SK-N-SH (cell line): ENCODE measurements around the gene PDCD6IP. TPM values are rescaled to one million over a fixed set of nuclear protein-coding genes. Genes with fewer than 3 reads are reported as not detected.

ENCODE experiments used
- CTCF ChIA-PET: fragments of 300-600, 350-600 bp; formaldehyde crosslinking; extraction: SDS; loops from one replicate; lab custom pipeline; 2021; lab: Yijun Ruan, JAX
- POLR2A ChIA-PET: fragments of 350-600 bp; sonication (Branson Sonifier 250); formaldehyde crosslinking; extraction: SDS; loops from one replicate; lab custom pipeline; 2020; ENCODE audit warnings: antibody characterized with exemption, inconsistent platforms; lab: Yijun Ruan, JAX
- DNase-seq: peaks from one replicate; pipeline ENCODE4 v3.0.0; 2012
- H2AFZ ChIP-seq: fragments of 200-600 bp; sonication (generic); 2 replicates; pipeline ENCODE4 v1.8.1; 2016; ENCODE audit warnings: antibody characterized with exemption, mild to moderate bottlenecking, low read depth
- H3F3A ChIP-seq: fragments of 200-600 bp; sonication (generic); replicated peaks from 2 replicates; pipeline ENCODE3; 2016; ENCODE audit warnings: antibody characterized with exemption, mild to moderate bottlenecking; ENCODE audit not compliant: insufficient read depth
- H3K27ac ChIP-seq, 2 experiments: fragments of 200-500 bp in 1 of 2; fragments of 200-600 bp in 1 of 2; sonication (Bioruptor generic) in 1 of 2; sonication (generic), shearing (Covaris generic) in 1 of 2; 2 replicates each; pipeline versions ENCODE4 v1.5.1 to v1.6.1; 2014 to 2016; ENCODE audit warnings: low read depth in 2 of 2, inconsistent platforms in 1 of 2, low read length in 1 of 2, mild to moderate bottlenecking in 1 of 2, mixed read lengths in 1 of 2
- H3K27me3 ChIP-seq: fragments of 200-600 bp; sonication (generic), shearing (Covaris generic); 2 replicates; pipeline ENCODE4 v1.6.1; 2016; ENCODE audit warnings: mixed run types; ENCODE audit not compliant: insufficient read depth
- H3K36me3 ChIP-seq, 2 experiments: fragments of 200-500 bp in 1 of 2; fragments of 200-600 bp in 1 of 2; sonication (Bioruptor generic) in 1 of 2; sonication (generic) in 1 of 2; replicated peaks in 1 of 2; 2 replicates each; pipeline versions ENCODE3 to v1.5.1; 2014 to 2016; ENCODE audit warnings: low read length in 1 of 2, mild to moderate bottlenecking in 1 of 2; ENCODE audit not compliant: insufficient read depth in 2 of 2, control insufficient read depth in 1 of 2
- H3K4me1 ChIP-seq, 2 experiments: fragments of 200-500 bp in 1 of 2; fragments of 200-600 bp in 1 of 2; sonication (Bioruptor generic) in 1 of 2; sonication (generic), shearing (Covaris generic) in 1 of 2; 2 replicates each; pipeline versions ENCODE4 v1.5.1 to v1.6.1; 2014 to 2016; ENCODE audit warnings: low read depth in 1 of 2, low read length in 1 of 2, mixed run types in 1 of 2; ENCODE audit not compliant: insufficient read depth in 2 of 2, control insufficient read depth in 1 of 2
- H3K4me2 ChIP-seq: fragments of 200-600 bp; sonication (generic), shearing (Covaris generic); 2 replicates; pipeline ENCODE4 v1.6.1; 2017; ENCODE audit warnings: mixed run types
- H3K4me3 ChIP-seq, 2 experiments: fragments of 200-500 bp in 1 of 2; fragments of 200-600 bp in 1 of 2; sonication (Bioruptor generic) in 1 of 2; sonication (generic), shearing (Covaris generic) in 1 of 2; 2 replicates each; pipeline versions ENCODE4 v1.5.1 to v1.8.1; 2014 to 2016; ENCODE audit warnings: low read depth in 2 of 2, inconsistent platforms in 1 of 2, low read length in 1 of 2, mild to moderate bottlenecking in 1 of 2, mixed read lengths in 1 of 2, moderate library complexity in 1 of 2
- H3K79me2 ChIP-seq: fragments of 200-600 bp; sonication (generic); 2 replicates; pipeline ENCODE4 v1.8.1; 2017; ENCODE audit warnings: mild to moderate bottlenecking; ENCODE audit not compliant: insufficient read depth
- H3K9ac ChIP-seq: fragments of 200-600 bp; sonication (generic); 2 replicates; pipeline ENCODE4 v1.6.1; 2017; ENCODE audit warnings: mixed run types
- H3K9me2 ChIP-seq: fragments of 200-600 bp; sonication (generic); 2 replicates; pipeline ENCODE4 v1.6.1; 2017; ENCODE audit warnings: mixed run types
- H3K9me3 ChIP-seq: fragments of 200-600 bp; sonication (generic); 2 replicates; pipeline ENCODE4 v1.6.1; 2017; ENCODE audit warnings: mixed run types, mild to moderate bottlenecking, moderate library complexity
- H4K20me1 ChIP-seq: fragments of 200-600 bp; sonication (generic); 2 replicates; pipeline ENCODE4 v1.6.1; 2017; ENCODE audit warnings: mild to moderate bottlenecking, mixed run types; ENCODE audit not compliant: insufficient read depth
- EP300 ChIP-seq, 2 experiments: IDR thresholded peaks; 2 replicates each; pipeline versions ENCODE4 v1.4.0 to v1.6.1; 2012; ENCODE audit warnings: borderline replicate concordance in 1 of 2, low read depth in 1 of 2, low read length in 1 of 2
- FOSL2 ChIP-seq: IDR thresholded peaks from 2 replicates; pipeline ENCODE4 v1.4.0; 2012; ENCODE audit warnings: low read depth, mild to moderate bottlenecking, moderate library complexity, borderline replicate concordance
- FOXM1 ChIP-seq: IDR thresholded peaks from 2 replicates; pipeline ENCODE4 v1.4.0; 2012; ENCODE audit warnings: low read depth, mild to moderate bottlenecking
- JUND ChIP-seq: IDR thresholded peaks from 2 replicates; pipeline ENCODE4 v1.4.0; 2012
- MEF2A ChIP-seq: IDR thresholded peaks from 2 replicates; pipeline ENCODE4 v1.4.0; 2012; ENCODE audit warnings: low read depth, borderline replicate concordance
- NRF1 ChIP-seq: IDR thresholded peaks from 2 replicates; pipeline ENCODE4 v1.6.1; 2012; ENCODE audit warnings: low read depth, mild to moderate bottlenecking, low read length
- RAD21 ChIP-seq: IDR thresholded peaks from 2 replicates; pipeline ENCODE4 v1.6.1; 2012; ENCODE audit warnings: mild to moderate bottlenecking, low read length
- RCOR1 ChIP-seq: fragments of 150-350 bp; IDR thresholded peaks from 2 replicates; pipeline ENCODE4 v1.6.1; 2017; ENCODE audit warnings: antibody characterized with exemption, low read length
- RFX5 ChIP-seq: IDR thresholded peaks from 2 replicates; pipeline ENCODE4 v1.6.1; 2012; ENCODE audit warnings: mild to moderate bottlenecking, improper control_type of control experiment, low read length
- RXRA ChIP-seq: IDR thresholded peaks from 2 replicates; pipeline ENCODE4 v1.4.0; 2012; ENCODE audit warnings: low read depth, mild to moderate bottlenecking, borderline replicate concordance
- TAF1 ChIP-seq: IDR thresholded peaks from 2 replicates; pipeline ENCODE4 v1.6.1; 2012; ENCODE audit warnings: low read depth, mild to moderate bottlenecking, low read length, moderate library complexity, borderline replicate concordance
- TCF12 ChIP-seq: IDR thresholded peaks from 2 replicates; pipeline ENCODE4 v1.4.0; 2012
- YY1 ChIP-seq: IDR thresholded peaks from 2 replicates; pipeline ENCODE4 v1.4.0; 2012; ENCODE audit warnings: low read depth, mild to moderate bottlenecking
- WGBS: methylation state at CpG from one replicate; pipeline ENCODE4 v1.1.6; 2017; ENCODE audit warnings: low lambda C conversion rate; 5-methylcytosine and 5-hydroxymethylcytosine counted together
- polyA plus RNA-seq, 3 experiments: library from polyadenylated mRNA; depleted of rRNA; stranded (reverse); fragments of >200 nt; gene quantifications; 2 replicates each; pipeline ENCODE4 v1.2.3, GENCODE V29; 2012
- TF ChIP-seq, protein P1 (sequence below): fragments of 150-350 bp; IDR thresholded peaks from 2 replicates; pipeline ENCODE4 v1.6.1; 2017; ENCODE audit warnings: antibody characterized with exemption, low read length, low read depth, borderline replicate concordance
- TF ChIP-seq, protein P2 (sequence below): IDR thresholded peaks from 2 replicates; pipeline ENCODE4; 2012
- TF ChIP-seq, protein P3 (sequence below): IDR thresholded peaks from 2 replicates; pipeline ENCODE4 v1.4.0; 2012; ENCODE audit warnings: low read depth, borderline replicate concordance
- TF ChIP-seq, protein P4 (sequence below): fragments of 150-350 bp; IDR thresholded peaks from 2 replicates; pipeline ENCODE4 v1.6.1; 2016; ENCODE audit warnings: mild to moderate bottlenecking, low read depth, low read length

Gene PDCD6IP
- polyA plus RNA-seq, 1 of the 3 experiments (the other 2 are of a cell fraction) = 49.1 TPM

DNA sequence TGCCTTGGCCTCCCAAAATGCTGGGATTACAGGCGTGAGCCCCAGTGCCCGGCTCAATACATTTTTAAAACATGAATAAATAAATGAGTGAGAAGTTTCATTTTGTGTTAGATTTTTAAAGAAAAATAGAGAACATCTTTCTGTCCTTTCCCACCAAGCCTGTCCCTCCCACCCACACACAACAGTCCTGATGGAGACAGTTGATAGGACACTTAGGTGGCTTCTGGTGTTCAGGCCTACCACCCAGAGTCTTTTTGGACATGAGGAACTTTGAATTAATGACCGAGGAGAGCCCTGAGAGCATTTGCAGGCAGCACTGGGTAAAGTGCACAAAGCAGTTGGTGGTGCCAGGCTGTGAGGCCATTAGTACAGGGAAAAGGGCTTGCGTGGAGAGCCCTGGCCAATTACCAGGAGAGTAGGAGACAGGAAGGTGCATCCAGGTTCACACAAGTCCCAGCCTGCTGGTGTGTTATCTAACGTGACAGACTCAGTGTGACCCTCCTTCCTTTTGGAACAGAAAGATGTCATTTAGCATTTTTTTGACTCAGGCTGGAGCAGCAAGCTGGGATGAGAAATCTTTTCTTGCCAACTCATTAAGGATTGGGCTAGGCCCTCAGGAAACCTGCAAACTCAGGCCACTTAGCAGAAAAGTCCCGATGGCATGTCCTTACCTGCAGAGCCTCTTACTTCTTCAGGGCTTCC, 103.6 kb downstream of the PDCD6IP start (continued):
- TF ChIP-seq, protein P1, sequence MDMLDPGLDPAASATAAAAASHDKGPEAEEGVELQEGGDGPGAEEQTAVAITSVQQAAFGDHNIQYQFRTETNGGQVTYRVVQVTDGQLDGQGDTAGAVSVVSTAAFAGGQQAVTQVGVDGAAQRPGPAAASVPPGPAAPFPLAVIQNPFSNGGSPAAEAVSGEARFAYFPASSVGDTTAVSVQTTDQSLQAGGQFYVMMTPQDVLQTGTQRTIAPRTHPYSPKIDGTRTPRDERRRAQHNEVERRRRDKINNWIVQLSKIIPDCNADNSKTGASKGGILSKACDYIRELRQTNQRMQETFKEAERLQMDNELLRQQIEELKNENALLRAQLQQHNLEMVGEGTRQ = no peak

DNA sequence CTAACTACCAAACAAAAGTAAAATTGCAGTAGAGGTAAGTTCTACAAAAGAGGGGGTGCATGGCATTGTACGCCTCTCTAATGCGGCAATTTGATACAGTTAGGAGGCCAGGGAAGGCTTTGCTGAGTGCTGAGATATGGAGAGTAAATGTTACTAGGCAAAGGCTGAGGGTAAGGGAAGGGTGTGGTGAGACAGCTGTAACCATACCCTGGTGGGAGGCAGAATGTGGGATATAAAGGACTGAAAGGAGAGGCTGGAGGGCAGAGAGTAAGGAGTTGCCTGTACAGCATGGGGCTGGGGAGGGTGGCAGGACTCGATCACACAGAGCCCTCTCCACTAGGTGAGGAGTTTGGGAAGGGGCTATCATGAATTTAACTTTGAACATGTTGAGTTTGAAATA, 106.3 kb downstream of the PDCD6IP start:
- H3K27me3 ChIP-seq = no peaks in the 10 kb centered on the region
- POLR2A ChIA-PET = no interaction called here
- TF ChIP-seq FOSL2 (no peak), FOXM1 (no peak), RFX5 (no peak)
- TF ChIP-seq, protein P2, sequence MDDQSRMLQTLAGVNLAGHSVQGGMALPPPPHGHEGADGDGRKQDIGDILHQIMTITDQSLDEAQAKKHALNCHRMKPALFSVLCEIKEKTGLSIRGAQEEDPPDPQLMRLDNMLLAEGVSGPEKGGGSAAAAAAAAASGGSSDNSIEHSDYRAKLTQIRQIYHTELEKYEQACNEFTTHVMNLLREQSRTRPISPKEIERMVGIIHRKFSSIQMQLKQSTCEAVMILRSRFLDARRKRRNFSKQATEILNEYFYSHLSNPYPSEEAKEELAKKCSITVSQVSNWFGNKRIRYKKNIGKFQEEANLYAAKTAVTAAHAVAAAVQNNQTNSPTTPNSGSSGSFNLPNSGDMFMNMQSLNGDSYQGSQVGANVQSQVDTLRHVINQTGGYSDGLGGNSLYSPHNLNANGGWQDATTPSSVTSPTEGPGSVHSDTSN = no peak
- TF ChIP-seq, protein P3, sequence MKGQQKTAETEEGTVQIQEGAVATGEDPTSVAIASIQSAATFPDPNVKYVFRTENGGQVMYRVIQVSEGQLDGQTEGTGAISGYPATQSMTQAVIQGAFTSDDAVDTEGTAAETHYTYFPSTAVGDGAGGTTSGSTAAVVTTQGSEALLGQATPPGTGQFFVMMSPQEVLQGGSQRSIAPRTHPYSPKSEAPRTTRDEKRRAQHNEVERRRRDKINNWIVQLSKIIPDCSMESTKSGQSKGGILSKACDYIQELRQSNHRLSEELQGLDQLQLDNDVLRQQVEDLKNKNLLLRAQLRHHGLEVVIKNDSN = no peak
- TF ChIP-seq, protein P4, sequence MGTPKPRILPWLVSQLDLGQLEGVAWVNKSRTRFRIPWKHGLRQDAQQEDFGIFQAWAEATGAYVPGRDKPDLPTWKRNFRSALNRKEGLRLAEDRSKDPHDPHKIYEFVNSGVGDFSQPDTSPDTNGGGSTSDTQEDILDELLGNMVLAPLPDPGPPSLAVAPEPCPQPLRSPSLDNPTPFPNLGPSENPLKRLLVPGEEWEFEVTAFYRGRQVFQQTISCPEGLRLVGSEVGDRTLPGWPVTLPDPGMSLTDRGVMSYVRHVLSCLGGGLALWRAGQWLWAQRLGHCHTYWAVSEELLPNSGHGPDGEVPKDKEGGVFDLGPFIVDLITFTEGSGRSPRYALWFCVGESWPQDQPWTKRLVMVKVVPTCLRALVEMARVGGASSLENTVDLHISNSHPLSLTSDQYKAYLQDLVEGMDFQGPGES = no peak
- TF ChIP-seq, all 33 proteins: peak for 0
- no peaks in the 10 kb centered on the region for H3K79me2 ChIP-seq
- H3K9ac ChIP-seq = no peak overlapping the region
- 72% methylated on average over 3 of the region's 3 CpGs for WGBS
- CTCF ChIA-PET = no interaction called here
- H3K4me2 ChIP-seq = no peak overlapping the region
- H3F3A ChIP-seq = no peaks in the 10 kb centered on the region
- no peaks in the 10 kb centered on the region for H4K20me1 ChIP-seq
- H3K36me3 ChIP-seq = no peaks in the 10 kb centered on the region
- no peak overlapping the region for H3K4me3 ChIP-seq
- no peaks in the 10 kb centered on the region for H3K9me3 ChIP-seq
- H2AFZ ChIP-seq = no peak overlapping the region
- no peak overlapping the region for H3K27ac ChIP-seq
- no peaks in the 10 kb centered on the region for H3K9me2 ChIP-seq
- no peaks in the 10 kb centered on the region for H3K4me1 ChIP-seq
- no peak for DNase-seq

DNA sequence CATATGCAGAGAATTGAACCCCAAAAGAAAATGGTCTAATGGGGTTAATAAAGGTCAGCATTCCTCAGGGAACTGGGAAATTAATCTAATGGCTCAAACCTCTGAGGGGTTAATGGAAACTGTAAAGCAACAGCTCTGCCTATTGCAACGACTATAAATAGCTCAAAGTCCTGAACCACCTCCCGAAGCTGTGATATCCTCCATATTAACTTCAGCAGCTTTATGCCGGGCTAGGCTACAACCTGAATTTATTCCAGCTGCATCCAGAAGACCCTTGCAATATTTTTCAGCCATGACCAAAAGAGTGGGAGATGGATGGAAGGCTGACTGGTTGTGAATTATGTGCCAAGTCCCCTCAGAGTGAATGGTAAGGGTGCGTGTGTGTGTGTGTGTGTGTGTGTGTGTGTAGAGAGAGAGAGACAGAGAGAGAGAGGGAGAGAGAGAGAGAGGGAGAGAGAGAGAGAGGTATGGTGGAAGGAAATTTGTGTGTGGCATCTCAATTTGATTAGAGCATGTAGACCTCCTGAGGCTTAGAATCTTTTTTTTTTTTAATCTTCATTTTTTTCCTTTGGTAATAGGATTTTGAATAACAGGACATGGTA, 109.9 kb downstream of the PDCD6IP start:
- TF ChIP-seq, protein P4 = no peak
- TF ChIP-seq FOSL2 = no peak
- no peak for TF ChIP-seq FOXM1
- TF ChIP-seq RAD21 = no peak
- no peak for TF ChIP-seq RCOR1
- TF ChIP-seq, protein P2 = no peak
- no peak for TF ChIP-seq RXRA
- no peak for TF ChIP-seq NRF1
- no peak for TF ChIP-seq TAF1
- TF ChIP-seq YY1 = no peak
- TF ChIP-seq EP300 (IDR thresholded peaks at IDR 0.05; ENCODE audit: borderline replicate concordance in 1 of 2, low read depth in 1 of 2, low read length in 1 of 2) = no peak
- no peak for TF ChIP-seq RFX5
- no peak for TF ChIP-seq JUND
- TF ChIP-seq MEF2A = no peak
- TF ChIP-seq TCF12 = no peak
- no peak overlapping the region for H3K9ac ChIP-seq
- H3K27ac ChIP-seq = no peak overlapping the region
- no peaks in the 10 kb centered on the region for H3K36me3 ChIP-seq
- no peaks in the 10 kb centered on the region for H3K4me1 ChIP-seq
- no peak overlapping the region for H2AFZ ChIP-seq
- no peaks in the 10 kb centered on the region for H3K27me3 ChIP-seq
- H3K9me3 ChIP-seq = no peaks in the 10 kb centered on the region
- no peaks in the 10 kb centered on the region for H3K79me2 ChIP-seq
- WGBS = 62% methylated on average over 4 of the region's 4 CpGs
- no peak overlapping the region for H3K4me2 ChIP-seq
- ChIA-PET POLR2A (no interaction called here), CTCF (no interaction called here)
- H3K9me2 ChIP-seq = no peaks in the 10 kb centered on the region
- no peak for DNase-seq
- H4K20me1 ChIP-seq = no peaks in the 10 kb centered on the region
- no peak overlapping the region for H3K4me3 ChIP-seq
- no peaks in the 10 kb centered on the region for H3F3A ChIP-seq
